SU-DHL-6 (cell line): ENCODE data around the gene XRCC6.
"Not testable (repeated sequence)": the region's sequence is repeated elsewhere in the genome, so short reads cannot be mapped to it uniquely, and the experiment has no call there.

ENCODE experiments used
- H2AFZ ChIP-seq: fragments of 200-600 bp; sonication (generic); 2 replicates; pipeline ENCODE4 v1.6.1; 2014; ENCODE audit warnings: low read depth, mild to moderate bottlenecking, moderate library complexity, mixed read lengths, antibody characterized with exemption, low read length; ENCODE audit not compliant: severe bottlenecking
- H3F3A ChIP-seq: fragments of 200-600 bp; shearing (Covaris generic); 2 replicates; pipeline ENCODE4 v1.6.0; 2016; ENCODE audit warnings: antibody characterized with exemption, mild to moderate bottlenecking; ENCODE audit not compliant: insufficient read depth
- H3K27ac ChIP-seq: fragments of 200-600 bp; sonication (generic); 2 replicates; pipeline ENCODE4 v1.5.1; 2016; ENCODE audit warnings: low read depth, mild to moderate bottlenecking, low read length, moderate library complexity, mixed read lengths
- H3K27me3 ChIP-seq: fragments of 200-600 bp; sonication (generic), shearing (Covaris generic); 2 replicates; pipeline ENCODE4 v1.6.0; 2014; ENCODE audit warnings: mild to moderate bottlenecking, low read length
- H3K36me3 ChIP-seq: fragments of 200-600 bp; sonication (generic); 2 replicates; pipeline ENCODE4 v1.6.1; 2014; ENCODE audit warnings: mild to moderate bottlenecking, low read length, mixed read lengths
- H3K4me2 ChIP-seq: fragments of 300-600, 200-600 bp; shearing (Covaris generic), sonication (generic); 2 replicates; pipeline ENCODE4 v1.6.0; 2014; ENCODE audit warnings: low read length, low read depth, mild to moderate bottlenecking; ENCODE audit not compliant: poor library complexity, severe bottlenecking
- H3K4me3 ChIP-seq: fragments of 200-600 bp; sonication (generic); 2 replicates; pipeline ENCODE4 v1.5.1; 2014; ENCODE audit warnings: antibody characterized with exemption, low read length, mild to moderate bottlenecking, mixed read lengths; ENCODE audit not compliant: insufficient read depth, poor library complexity, severe bottlenecking
- H3K79me2 ChIP-seq: fragments of 200-600 bp; sonication (generic); 2 replicates; pipeline ENCODE4 v1.6.1; 2014; ENCODE audit warnings: mild to moderate bottlenecking, low read length, moderate library complexity; ENCODE audit not compliant: insufficient read depth
- H3K9ac ChIP-seq: fragments of 200-600 bp; sonication (generic); 2 replicates; pipeline ENCODE4 v1.7.0; 2014; ENCODE audit warnings: mild to moderate bottlenecking, low read length
- H3K9me2 ChIP-seq: fragments of 200-600 bp; sonication (generic); replicated peaks from 2 replicates; pipeline ENCODE4 v1.6.1; 2014; ENCODE audit warnings: low read length; ENCODE audit not compliant: insufficient read depth
- H3K9me3 ChIP-seq: fragments of 200-600 bp; sonication (generic); 2 replicates; pipeline ENCODE4 v1.6.1; 2014; ENCODE audit warnings: low read length, mixed read lengths; ENCODE audit not compliant: insufficient read depth
- H4K20me1 ChIP-seq: fragments of 200-600 bp; sonication (generic); 2 replicates; pipeline ENCODE4 v1.6.1; 2014; ENCODE audit warnings: low read depth, mild to moderate bottlenecking, antibody characterized with exemption, low read length, moderate library complexity, mixed read lengths
- CTCF ChIP-seq: fragments of 200-600 bp; sonication (generic); IDR thresholded peaks from one replicate; pipeline ENCODE4 v1.5.1; 2017; ENCODE audit warnings: antibody characterized with exemption, mild to moderate bottlenecking, low read length, moderate library complexity; ENCODE audit not compliant: insufficient read depth, poor library complexity, severe bottlenecking
- EZH2phosphoT487 ChIP-seq: fragments of 200-600 bp; sonication (generic), shearing (Covaris generic); conservative IDR thresholded peaks from 2 replicates; pipeline ENCODE4 v1.6.1; 2018; ENCODE audit warnings: mild to moderate bottlenecking, antibody characterized with exemption, low read length, moderate library complexity, mixed read lengths

XRCC6 gene

DNA sequence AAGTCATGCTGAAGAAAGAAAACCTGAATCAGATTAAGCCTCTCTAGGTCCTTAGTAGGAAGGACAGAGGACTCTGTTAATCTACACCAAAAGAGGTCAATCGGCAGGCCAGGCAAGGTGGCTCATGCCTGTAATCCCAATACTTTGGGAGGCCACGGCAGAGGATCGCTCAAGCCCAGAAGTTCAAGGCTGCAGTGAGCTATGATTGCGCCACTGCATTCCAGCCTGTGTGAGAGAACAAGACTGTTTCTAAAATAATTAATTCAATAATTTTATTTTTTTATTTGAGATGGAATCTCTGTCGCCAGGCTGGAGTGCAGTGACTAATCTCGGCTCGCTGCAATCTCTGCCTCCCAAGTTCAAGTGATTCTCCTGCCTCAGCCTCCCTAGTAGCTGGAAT, 4.5 kb downstream of the XRCC6 start:
- H4K20me1 ChIP-seq: no peaks in the 10 kb centered on the region; the same call in 1 of the 2 replicates
- peaks cover 21% of the 10 kb centered on the region; the same call in 1 of the 2 replicates for H3K36me3 ChIP-seq
- H3K4me2 ChIP-seq: no peak overlapping the region
- H3F3A ChIP-seq: no peaks in the 10 kb centered on the region
- H3K9me3 ChIP-seq: no peaks in the 10 kb centered on the region
- no peak overlapping the region for H3K4me3 ChIP-seq
- H3K9me2 ChIP-seq: no peaks in the 10 kb centered on the region
- H3K79me2 ChIP-seq: peaks cover 68% of the 10 kb centered on the region
- no peaks in the 10 kb centered on the region for H3K27me3 ChIP-seq
- TF ChIP-seq EZH2phosphoT487: no peak
- TF ChIP-seq CTCF: no peak
- no peak overlapping the region for H3K27ac ChIP-seq
- H3K9ac ChIP-seq: no peak overlapping the region
- H2AFZ ChIP-seq: no peak overlapping the region

- H3K9me3 ChIP-seq, H2AFZ ChIP-seq, H3K4me3 ChIP-seq, H3F3A ChIP-seq, H3K9me2 ChIP-seq, H3K9ac ChIP-seq, H4K20me1 ChIP-seq, H3K27ac ChIP-seq, H3K27me3 ChIP-seq, H3K4me2 ChIP-seq: not testable (repeated sequence)
- peaks cover 31% of the 10 kb centered on the region for H3K36me3 ChIP-seq
- peaks cover 38% of the 10 kb centered on the region for H3K79me2 ChIP-seq
Measured at GRCh38 chr22:41631115-41631514, 10.0 kb downstream of the XRCC6 start.

DNA sequence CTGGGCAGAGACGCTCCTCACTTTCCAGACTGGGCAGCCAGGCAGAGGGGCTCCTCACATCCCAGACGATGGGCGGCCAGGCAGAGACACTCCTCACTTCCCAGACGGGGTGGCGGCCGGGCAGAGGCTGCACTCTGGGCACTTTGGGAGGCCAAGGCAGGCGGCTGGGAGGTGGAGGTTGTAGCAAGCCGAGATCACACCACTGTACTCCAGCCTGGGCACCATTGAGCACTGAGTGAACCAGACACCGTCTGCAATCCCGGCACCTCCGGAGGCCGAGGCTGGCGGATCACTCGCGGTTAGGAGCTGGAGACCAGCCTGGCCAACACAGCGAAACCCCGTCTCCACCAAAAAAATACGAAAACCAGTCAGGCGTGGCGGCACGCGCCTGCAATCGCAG, 10.5 kb downstream of the XRCC6 start:
- H3K9me3 ChIP-seq, H3K27ac ChIP-seq, H3K4me3 ChIP-seq, H3F3A ChIP-seq, H3K9ac ChIP-seq, H3K4me2 ChIP-seq, H4K20me1 ChIP-seq, H3K27me3 ChIP-seq, H2AFZ ChIP-seq, H3K9me2 ChIP-seq: not testable (repeated sequence)
- peaks cover 36% of the 10 kb centered on the region for H3K36me3 ChIP-seq
- peaks cover 35% of the 10 kb centered on the region for H3K79me2 ChIP-seq

- H3K27me3 ChIP-seq, H3K9ac ChIP-seq, H3K27ac ChIP-seq, H4K20me1 ChIP-seq, H2AFZ ChIP-seq, H3K4me2 ChIP-seq, H3K9me2 ChIP-seq, H3K9me3 ChIP-seq, H3F3A ChIP-seq, H3K4me3 ChIP-seq: not testable (repeated sequence)
- peaks cover 37% of the 10 kb centered on the region for H3K36me3 ChIP-seq
- peaks cover 13% of the 10 kb centered on the region for H3K79me2 ChIP-seq
Measured at GRCh38 chr22:41634610-41635009, 13.5 kb downstream of the XRCC6 start.

DNA sequence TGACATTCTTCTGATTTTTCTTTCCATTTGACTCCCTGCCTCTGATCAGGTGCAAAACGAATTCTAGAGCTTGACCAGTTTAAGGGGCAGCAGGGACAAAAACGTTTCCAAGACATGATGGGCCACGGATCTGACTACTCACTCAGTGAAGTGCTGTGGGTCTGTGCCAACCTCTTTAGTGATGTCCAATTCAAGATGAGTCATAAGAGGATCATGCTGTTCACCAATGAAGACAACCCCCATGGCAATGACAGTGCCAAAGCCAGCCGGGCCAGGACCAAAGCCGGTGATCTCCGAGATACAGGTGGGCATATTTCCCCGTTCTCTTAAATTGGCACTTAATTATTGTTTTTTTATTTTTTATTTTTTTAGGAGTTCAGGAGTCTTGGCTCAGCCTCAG, 15.4 kb downstream of the XRCC6 start:
- Histone ChIP-seq H3K27ac (no peak overlapping the region), H3K27me3 (no peaks in the 10 kb centered on the region), H3K9me3 (no peaks in the 10 kb centered on the region), H3K79me2 (peaks cover 20% of the 10 kb centered on the region), H3F3A (no peaks in the 10 kb centered on the region), H3K9ac (no peak overlapping the region), H4K20me1 (peaks cover 5% of the 10 kb centered on the region; the same call in 1 of the 2 replicates), H3K36me3 (peaks cover 42% of the 10 kb centered on the region), H2AFZ (no peak overlapping the region), H3K9me2 (no peaks in the 10 kb centered on the region), H3K4me3 (no peak overlapping the region), H3K4me2 (no peak overlapping the region)
- TF ChIP-seq CTCF (no peak), EZH2phosphoT487 (no peak)

DNA sequence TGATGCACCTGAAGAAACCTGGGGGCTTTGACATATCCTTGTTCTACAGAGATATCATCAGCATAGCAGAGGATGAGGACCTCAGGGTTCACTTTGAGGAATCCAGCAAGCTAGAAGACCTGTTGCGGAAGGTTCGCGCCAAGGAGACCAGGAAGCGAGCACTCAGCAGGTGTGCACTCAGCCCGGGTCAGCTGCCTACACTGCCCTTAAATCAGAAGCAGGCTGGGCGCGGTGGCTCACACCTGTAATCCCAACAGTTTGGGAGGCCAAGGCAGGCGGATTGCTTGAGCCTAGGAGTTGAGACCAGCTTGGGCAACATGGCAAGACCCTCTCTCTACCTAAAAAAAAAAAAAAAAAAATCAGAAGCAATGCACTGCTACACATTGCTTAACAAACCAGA, 16.5 kb downstream of the XRCC6 start:
- H3K9me3 ChIP-seq, H3K27ac ChIP-seq, H3K9me2 ChIP-seq, H4K20me1 ChIP-seq, H3K4me3 ChIP-seq, H3K9ac ChIP-seq, H3K27me3 ChIP-seq, H2AFZ ChIP-seq, H3F3A ChIP-seq, H3K4me2 ChIP-seq: not testable (repeated sequence)
- Histone ChIP-seq H3K79me2 (peaks cover 30% of the 10 kb centered on the region), H3K36me3 (peaks cover 51% of the 10 kb centered on the region)
